ENCODE data around the gene ITGA5.

GRCh38 chr12:54455760-54456469, 36.8 kb upstream of the ITGA5 start:
- TF ChIP-seq CTCF (IDR thresholded peaks at IDR 0.05) (no peak), ZFX (IDR thresholded peaks at IDR 0.05; ENCODE audit: borderline replicate concordance) (no peak)
